ENCODE measurements around the gene NUS1.
"Not testable (repeated sequence)": the region's sequence is repeated elsewhere in the genome, so short reads cannot be mapped to it uniquely, and the experiment has no call there.

The NUS1 gene

GRCh38 chr6:117721520-117721919, 46.3 kb downstream of the NUS1 start:
- not testable (repeated sequence) for DNase-seq

GRCh38 chr6:117728626-117729025, 53.4 kb downstream of the NUS1 start:
- DNase-seq = no peak

GRCh38 chr6:117729613-117730012, 54.3 kb downstream of the NUS1 start:
- no peak for DNase-seq

DNA sequence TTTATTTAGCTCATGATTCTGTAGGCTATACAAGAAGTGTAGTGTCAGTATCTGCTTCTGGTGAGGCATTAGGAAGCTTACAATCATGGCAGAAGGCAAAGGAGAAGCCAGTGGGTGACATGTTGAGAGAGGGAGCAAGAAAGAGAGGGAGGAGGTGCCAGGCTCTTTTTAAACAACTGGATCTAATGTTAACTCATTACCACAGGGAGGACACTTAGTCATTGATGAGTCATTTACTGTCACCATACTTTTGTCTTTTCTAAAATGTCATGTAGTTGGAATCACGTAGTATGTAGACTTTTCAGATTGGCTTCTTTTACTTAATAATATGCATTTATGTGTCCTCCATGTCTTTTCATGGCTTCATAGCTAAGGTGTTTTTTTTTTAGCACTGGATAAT, 58.1 kb downstream of the NUS1 start:
- no peak for DNase-seq

GRCh38 chr6:117739869-117740268, 64.6 kb downstream of the NUS1 start:
- DNase-seq = no peak

DNA sequence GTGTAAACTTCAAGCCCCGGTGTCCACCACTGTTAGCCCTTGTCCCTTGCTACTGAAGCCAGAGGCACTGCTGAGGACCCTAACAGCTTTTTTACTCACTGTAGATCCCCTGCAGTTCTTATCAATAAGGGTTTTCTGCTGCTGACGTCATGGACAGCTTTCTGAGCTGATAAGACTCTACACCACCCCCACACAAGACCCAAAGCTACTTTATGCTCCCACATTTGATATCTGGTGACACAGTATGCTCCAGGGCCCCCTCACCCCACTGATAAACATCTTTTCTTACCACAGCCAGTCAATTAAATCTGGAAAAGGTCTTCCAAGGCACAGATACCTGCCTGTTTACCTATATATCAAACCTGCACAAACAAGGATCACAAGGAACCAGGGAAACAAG, 65.3 kb downstream of the NUS1 start:
- DNase-seq = no peak

DNA sequence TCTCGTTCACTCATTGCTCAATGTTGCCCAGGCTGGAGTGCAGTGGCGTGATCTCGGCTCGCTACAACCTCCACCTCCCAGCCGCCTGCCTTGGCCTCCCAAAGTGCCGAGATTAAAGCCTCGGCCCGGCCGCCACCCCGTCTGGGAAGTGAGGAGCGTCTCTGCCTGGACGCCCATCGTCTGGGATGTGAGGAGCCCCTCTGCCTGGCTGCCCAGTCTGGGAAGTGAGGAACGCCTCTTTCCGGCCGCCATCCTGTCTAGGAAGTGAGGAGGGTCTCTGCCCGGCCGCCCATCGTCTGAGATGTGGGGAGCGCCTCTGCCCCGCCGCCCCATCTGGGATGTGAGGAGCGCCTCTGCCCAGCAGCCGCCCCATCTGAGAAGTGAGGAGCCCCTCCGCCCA, 75.4 kb downstream of the NUS1 start:
- not testable (repeated sequence) for DNase-seq
